HepG2 (cell line): ENCODE results near the gene BACH2. TPM values are rescaled to one million over a fixed set of nuclear protein-coding genes. Genes with fewer than 3 reads are reported as not detected.

Source experiments
- ATAC-seq: fragments of 200-7000 bp; cut with Tn5 transposase; 3 replicates; pipeline ENCODE4 v1.9.1; 2020; ENCODE audit warnings: mild to moderate bottlenecking, moderate library complexity
- BruUV-seq: library from RNA; stranded (reverse); fragments of 400-500 nt; replicated peaks from 2 replicates; lab custom pipeline; 2021; lab: Mats Ljungman, UMichigan
- CTCF ChIA-PET: fragments of 300-600 bp; formaldehyde crosslinking; extraction: SDS; loops from one replicate; lab custom pipeline; 2021; ENCODE audit warnings: low total read pairs, inconsistent platforms, low intra/inter-chr PET ratio; lab: Yijun Ruan, JAX
- POLR2A ChIA-PET: fragments of 350-600 bp; sonication (Branson Sonifier 250); formaldehyde crosslinking; loops from one replicate; lab custom pipeline; 2020; ENCODE audit warnings: antibody characterized with exemption, inconsistent platforms; lab: Yijun Ruan, JAX
- DNase-seq: peaks from one replicate; pipeline ENCODE4 v3.0.0-alpha.2; 2015; ENCODE audit warnings: low spot score
- FAIRE-seq: peaks from 3 replicates; lab custom pipeline; 2011; peaks lifted over from hg19 to GRCh38; lab: Jason Lieb, UNC
- H2AFZ ChIP-seq: one replicate; pipeline ENCODE4 v1.6.1; 2011; ENCODE audit warnings: low read length, inconsistent platforms
- H3K27ac ChIP-seq: fragments of 300-600 bp; 3 replicates; pipeline ENCODE4 v1.8.0; 2011; ENCODE audit warnings: mixed run types, mild to moderate bottlenecking, mixed read lengths, low read length, inconsistent platforms; ENCODE audit not compliant: insufficient read depth; ENCODE audit errors: extremely low read length
- H3K27me3 ChIP-seq, 2 experiments: fragments of 200-600 bp in 1 of 2; 2 replicates in 1 of 2; 3 replicates in 1 of 2; pipeline versions ENCODE4 v1.6.0 to v1.8.0; 2011; ENCODE audit warnings: low read length in 2 of 2, mild to moderate bottlenecking in 2 of 2, moderate library complexity in 2 of 2, inconsistent platforms in 1 of 2; ENCODE audit not compliant: insufficient read depth in 2 of 2, control insufficient read depth in 1 of 2
- H3K36me3 ChIP-seq, 2 experiments: fragments of 200-600 bp in 1 of 2; replicated peaks in 1 of 2; 2 replicates in 1 of 2; 3 replicates in 1 of 2; pipeline versions ENCODE4 v1.5.1 to v1.8.0; 2011; ENCODE audit warnings: low read length in 2 of 2, inconsistent platforms in 1 of 2; ENCODE audit not compliant: insufficient read depth in 2 of 2, control insufficient read depth in 1 of 2
- H3K4me1 ChIP-seq: 2 replicates; pipeline ENCODE4 v1.5.1; 2012; ENCODE audit warnings: low read length, inconsistent platforms; ENCODE audit not compliant: insufficient read depth
- H3K4me2 ChIP-seq: 2 replicates; pipeline ENCODE4 v1.6.0; 2011; ENCODE audit warnings: low read depth, low read length, inconsistent platforms
- H3K4me3 ChIP-seq, 3 experiments: fragments of 200-600 bp in 1 of 3; sonication (generic), shearing (Covaris generic) in 1 of 3; replicated peaks in 1 of 3; 2 replicates each; pipeline ENCODE4 v1.5.1; 2011 to 2016; ENCODE audit warnings: low read length in 3 of 3, inconsistent platforms in 2 of 3, low read depth in 2 of 3, mild to moderate bottlenecking in 2 of 3, control low read depth in 1 of 3, mixed read lengths in 1 of 3; ENCODE audit not compliant: insufficient read depth in 1 of 3
- H3K79me2 ChIP-seq: one replicate; pipeline ENCODE4 v1.6.1; 2011; ENCODE audit warnings: low read length, inconsistent platforms; ENCODE audit not compliant: insufficient read depth
- H3K9ac ChIP-seq: 2 replicates; pipeline ENCODE4 v1.6.0; 2011; ENCODE audit warnings: mild to moderate bottlenecking, low read depth, low read length, inconsistent platforms; ENCODE audit not compliant: insufficient read depth
- H3K9me3 ChIP-seq: 2 replicates; pipeline ENCODE4 v1.5.1; 2012; ENCODE audit warnings: mild to moderate bottlenecking, low read length
- H4K20me1 ChIP-seq: 2 replicates; pipeline ENCODE4 v1.6.0; 2011; ENCODE audit warnings: inconsistent platforms, mild to moderate bottlenecking, low read length, moderate library complexity; ENCODE audit not compliant: insufficient read depth
- CBX5 ChIP-seq: sonication (generic); formaldehyde crosslinking; IDR thresholded peaks from 2 replicates; pipeline ENCODE4 v1.4.0; 2020; ENCODE audit warnings: missing genetic modification reagents, borderline replicate concordance
- ETV5 ChIP-seq: IDR thresholded peaks from 2 replicates; pipeline ENCODE4 v1.6.1; 2018; ENCODE audit warnings: missing biosample characterization, missing genetic modification reagents, inconsistent platforms, borderline replicate concordance
- HHEX ChIP-seq: IDR thresholded peaks from 2 replicates; pipeline ENCODE4 v1.6.1; 2016; ENCODE audit warnings: control low read depth
- KMT2B ChIP-seq: IDR thresholded peaks from 2 replicates; pipeline ENCODE4 v1.6.1; 2016; ENCODE audit warnings: missing genetic modification reagents, missing compliant biosample characterization
- MXI1 ChIP-seq: IDR thresholded peaks from 3 replicates; pipeline ENCODE4 v1.6.1; 2012; ENCODE audit warnings: low read depth, low read length, inconsistent platforms, borderline replicate concordance
- NFKBIZ ChIP-seq: IDR thresholded peaks from 2 replicates; pipeline ENCODE4 v1.6.1; 2018; ENCODE audit warnings: missing genetic modification reagents, missing compliant biosample characterization
- PCBP2 ChIP-seq: fragments of 200-400 bp; formaldehyde crosslinking; optimal IDR thresholded peaks from 2 replicates; pipeline ENCODE3; 2018; ENCODE audit warnings: low read length, low read depth; ENCODE audit not compliant: poor library complexity, severe bottlenecking
- POLR2AphosphoS2 ChIP-seq: IDR thresholded peaks from 2 replicates; pipeline ENCODE4 v1.6.1; 2011; ENCODE audit warnings: low read depth, low read length, improper control_type of control experiment
- PRMT3 ChIP-seq: sonication (generic); formaldehyde crosslinking; IDR thresholded peaks from 2 replicates; pipeline ENCODE4 v1.8.1; 2022; ENCODE audit warnings: low read depth, mild to moderate bottlenecking, moderate library complexity, missing genetic modification reagents, borderline replicate concordance
- TEAD2 ChIP-seq: sonication (generic); formaldehyde crosslinking; IDR thresholded peaks from 2 replicates; pipeline ENCODE4 v1.9.0; 2021; ENCODE audit warnings: missing genetic modification reagents
- TIGD3 ChIP-seq: sonication (generic); formaldehyde crosslinking; IDR thresholded peaks from 2 replicates; pipeline ENCODE4 v1.5.1; 2020; ENCODE audit warnings: mild to moderate bottlenecking, missing genetic modification reagents, borderline replicate concordance
- U2AF2 ChIP-seq: fragments of 200-400 bp; formaldehyde crosslinking; IDR thresholded peaks from 2 replicates; pipeline ENCODE4 v1.6.1; 2017; ENCODE audit warnings: low read depth, mild to moderate bottlenecking, low read length
- ZMAT3 ChIP-seq: sonication (generic); formaldehyde crosslinking; conservative IDR thresholded peaks from 2 replicates; pipeline ENCODE4 v1.7.0; 2021; ENCODE audit warnings: missing genetic modification reagents
- ZNF337 ChIP-seq: sonication (generic); formaldehyde crosslinking; IDR thresholded peaks from 2 replicates; pipeline ENCODE4 v1.5.1; 2020; ENCODE audit warnings: missing genetic modification reagents, low read depth, mild to moderate bottlenecking, borderline replicate concordance
- ZNF350 ChIP-seq: sonication (generic); formaldehyde crosslinking; IDR thresholded peaks from 2 replicates; pipeline ENCODE4 v1.4.0; 2020; ENCODE audit warnings: mild to moderate bottlenecking, low read depth, missing genetic modification reagents, borderline replicate concordance
- ZNF672 ChIP-seq: sonication (generic); formaldehyde crosslinking; IDR thresholded peaks from 2 replicates; pipeline ENCODE4 v1.8.1; 2022; ENCODE audit warnings: missing genetic modification reagents
- ZNF713 ChIP-seq: sonication (generic); formaldehyde crosslinking; IDR thresholded peaks from 2 replicates; pipeline ENCODE4 v1.4.0; 2020; ENCODE audit warnings: mild to moderate bottlenecking, missing genetic modification reagents
- ZNF773 ChIP-seq: sonication (generic); formaldehyde crosslinking; IDR thresholded peaks from 2 replicates; pipeline ENCODE4 v1.4.0; 2020; ENCODE audit warnings: missing genetic modification reagents, borderline replicate concordance
- WGBS: methylation state at CpG from one replicate; pipeline ENCODE4 v1.1.6; 2017; ENCODE audit warnings: low lambda C conversion rate; 5-methylcytosine and 5-hydroxymethylcytosine counted together
- in situ Hi-C: cut with HindIII; loops from 2 replicates; pipeline ENCODE4 v1.10.0; 2017; ENCODE audit warnings: low pct_unique_long_range_greater_than_20kb; ENCODE audit not compliant: extremely low pct_ligation_motif_present
- intact Hi-C: fragments of 100-400 bp; cut with micrococcal nuclease; formaldehyde crosslinking; loops from one replicate; pipeline ENCODE4 v1.10.0; 2022; ENCODE audit not compliant: unreplicated experiment
- polyA plus RNA-seq, 8 experiments: library from polyadenylated mRNA; depleted of rRNA in 3 of 8; stranded (reverse) in 7 of 8; unstranded in 1 of 8; fragments of >200 nt; fragmentation: Illumina TruSeq in 4 of 8; extraction: Trizol in 4 of 8; gene quantifications; 2 replicates each; pipeline versions ENCODE4 v1.2.1 to v1.2.3, GENCODE V29; 2011 to 2016; ENCODE audit warnings: low read depth in 4 of 8, missing spikeins in 1 of 8, mixed read lengths in 1 of 8; ENCODE audit not compliant: insufficient read depth in 1 of 8
- total RNA-seq, 5 experiments: library from RNA; depleted of rRNA; stranded (reverse); fragments of >200 nt; fragmentation: Illumina TruSeq; extraction: Trizol; gene quantifications; 2 replicates each; pipeline ENCODE4 v1.2.3, GENCODE V29; 2016; ENCODE audit warnings: low read depth in 1 of 5

BACH2 gene
- total and polyA plus RNA-seq, 2 of the 13 experiments (the other 11 are each of a cell fraction or from before 2014, with no cell fraction given): 0.01 TPM; not detected in 1

- POLR2A ChIA-PET: no interaction called here
- ATAC-seq (no peak), DNase-seq (no peak), FAIRE-seq (no peak)
- TF ChIP-seq POLR2AphosphoS2: no peak
- TF ChIP-seq ZNF672 (CRISPR knock-in tag): no peak
- no peak for TF ChIP-seq KMT2B
- Histone ChIP-seq H3K4me3 (no peak overlapping the region), H3K27ac (no peak overlapping the region), H3K9ac (no peak overlapping the region), H2AFZ (no peak overlapping the region), H3K4me1 (no peaks in the 10 kb centered on the region), H3K9me3 (no peaks in the 10 kb centered on the region), H3K27me3 (no peaks in the 10 kb centered on the region; a peak in 1 of 5 replicates), H4K20me1 (no peaks in the 10 kb centered on the region), H3K4me2 (no peak overlapping the region), H3K79me2 (no peaks in the 10 kb centered on the region), H3K36me3 (no peaks in the 10 kb centered on the region)
- no TSS peak for BruUV-seq
- CTCF ChIA-PET: interaction anchor here (1.3 kb wide), 1 partner anchor 238 kb away, joined by 6 read pairs; no protein-coding TSS in a partner anchor
- WGBS: 38% methylated on average over 4 of the region's 4 CpGs
- intact Hi-C loops: loop anchor here (2.0 to 10.0 kb wide), 2 partner anchors 204 to 238 kb away; no protein-coding TSS in a partner anchor
- in situ Hi-C loops: no loop called here
Observed at GRCh38 chr6:90178384-90178855, 118.2 kb downstream of the BACH2 start.

GRCh38 chr6:90177544-90178383, 118.9 kb downstream of the BACH2 start:
- ATAC-seq (no peak), FAIRE-seq (no peak), DNase-seq (no peak)
- Histone ChIP-seq H3K36me3 (no peaks in the 10 kb centered on the region), H3K4me2 (no peak overlapping the region), H3K4me3 (no peak overlapping the region), H3K4me1 (no peaks in the 10 kb centered on the region), H4K20me1 (no peaks in the 10 kb centered on the region), H2AFZ (no peak overlapping the region), H3K27me3 (no peaks in the 10 kb centered on the region; a peak in 1 of 5 replicates), H3K9me3 (no peaks in the 10 kb centered on the region), H3K79me2 (no peaks in the 10 kb centered on the region), H3K27ac (no peak overlapping the region), H3K9ac (no peak overlapping the region)
- no peak for TF ChIP-seq NFKBIZ (CRISPR knock-in tag)
- no peak for TF ChIP-seq PCBP2
- no peak for TF ChIP-seq ZNF337
- TF ChIP-seq ZNF713 (CRISPR knock-in tag): no peak
- TF ChIP-seq ZNF350: no peak
- no peak for TF ChIP-seq CBX5 (CRISPR knock-in tag)
- no peak for TF ChIP-seq ZNF773 (CRISPR knock-in tag)
- TF ChIP-seq PRMT3 (CRISPR knock-in tag): no peak
- TF ChIP-seq HHEX: no peak
- TF ChIP-seq U2AF2: no peak
- TF ChIP-seq ZMAT3 (CRISPR knock-in tag): no peak
- no peak for TF ChIP-seq ETV5 (CRISPR knock-in tag)
- no peak for TF ChIP-seq MXI1
- TF ChIP-seq TEAD2: no peak
- no peak for TF ChIP-seq TIGD3 (CRISPR knock-in tag)
- in situ Hi-C loops: no loop called here
- CTCF ChIA-PET: no interaction called here
- POLR2A ChIA-PET: no interaction called here
- 14% methylated on average over 11 of the region's 11 CpGs for WGBS
- intact Hi-C loops: loop anchor here (2.0 to 10.0 kb wide), 2 partner anchors 203 to 237 kb away; no protein-coding TSS in a partner anchor
- BruUV-seq: no TSS peak
